Activated CD4-positive, alpha-beta T cell treated with anti-CD3 and anti-CD28 coated beads, Interleukin-2, amount 10 ng/mL, durations not matched to agents 24 days and 14 days (primary cell): ENCODE measurements around the gene MSS51. TPM values are rescaled to one million over a fixed set of nuclear protein-coding genes. Genes with fewer than 3 reads are reported as not detected.
"Not testable (repeated sequence)": the region's sequence is repeated elsewhere in the genome, so short reads cannot be mapped to it uniquely, and the experiment has no call there.

Experiments
- DNase-seq: peaks from one replicate; pipeline ENCODE4 v3.0.0; 2022
- H3K27ac Mint-ChIP-seq: one replicate; pipeline ENCODE4 v1.8.0; 2022; ENCODE audit warnings: mild to moderate bottlenecking, mixed read lengths
- H3K27me3 Mint-ChIP-seq: one replicate; pipeline ENCODE4 v1.8.0; 2022; ENCODE audit warnings: mixed read lengths
- H3K36me3 Mint-ChIP-seq: one replicate; pipeline ENCODE4 v1.8.0; 2022; ENCODE audit warnings: low read depth, mild to moderate bottlenecking, mixed read lengths
- H3K4me1 Mint-ChIP-seq: one replicate; pipeline ENCODE4 v1.8.0; 2021; ENCODE audit warnings: mixed read lengths
- H3K4me3 Mint-ChIP-seq: one replicate; pipeline ENCODE4 v1.8.0; 2022; ENCODE audit warnings: mild to moderate bottlenecking, moderate library complexity, mixed read lengths
- H3K9me3 Mint-ChIP-seq: one replicate; pipeline ENCODE4 v1.8.0; 2021; ENCODE audit warnings: mixed read lengths
- intact Hi-C: fragments of 100-400 bp; cut with micrococcal nuclease; formaldehyde crosslinking; loops from one replicate; pipeline ENCODE4 v1.15.1; 2023
- total RNA-seq: library from RNA; stranded (reverse); gene quantifications from 2 replicates; pipeline ENCODE4 v1.2.3, GENCODE V29; 2022

Gene MSS51
- total RNA-seq, 1 donor from 2014 or later = 2.5 TPM

DNA sequence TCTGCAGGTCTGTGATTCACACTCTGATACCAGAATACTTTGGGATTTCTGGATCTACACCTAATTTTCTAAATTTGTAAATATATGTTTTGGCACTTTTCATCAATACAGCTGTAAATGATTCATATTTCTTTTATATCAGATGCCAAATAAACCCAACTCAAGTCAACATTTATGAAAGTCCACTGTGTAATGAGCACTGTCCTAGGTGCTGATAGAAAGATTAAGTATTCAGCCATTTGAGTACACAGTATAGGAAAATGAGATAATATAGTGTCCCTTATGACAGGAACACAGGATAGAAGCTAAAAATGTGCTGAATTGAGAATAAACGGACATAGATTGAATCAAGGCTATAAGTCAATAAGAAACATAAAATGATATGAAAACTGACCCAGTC, 25.9 kb downstream of the MSS51 start:
- intact Hi-C loops = no loop called here
- Mint-ChIP-seq H3K4me3 (no peak overlapping the region), H3K27me3 (no peaks in the 10 kb centered on the region), H3K27ac (no peak overlapping the region), H3K9me3 (peaks cover 4% of the 10 kb centered on the region), H3K36me3 (peaks cover 40% of the 10 kb centered on the region), H3K4me1 (peaks cover 28% of the 10 kb centered on the region)
- DNase-seq = no peak

DNA sequence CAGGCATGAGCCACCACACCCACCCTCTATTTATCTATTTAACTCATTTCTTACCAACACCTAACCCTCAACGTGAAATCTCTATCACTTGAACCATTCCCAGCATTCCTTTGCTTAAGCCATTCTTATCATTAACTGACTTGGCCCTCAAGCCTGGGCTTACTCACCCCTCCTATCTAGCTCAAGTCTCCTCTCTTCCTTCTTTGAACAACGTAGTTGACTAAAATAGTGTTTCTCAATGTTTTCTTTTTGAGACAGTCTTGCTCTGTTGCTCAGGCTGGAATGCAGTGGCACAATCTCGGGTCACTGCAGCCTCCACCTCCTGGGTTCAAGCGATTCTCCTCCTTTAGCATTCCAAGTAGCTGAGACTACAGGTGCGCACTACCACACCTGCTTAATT, 26.5 kb downstream of the MSS51 start:
- peaks cover 4% of the 10 kb centered on the region for H3K9me3 Mint-ChIP-seq
- H3K4me1 Mint-ChIP-seq = peaks cover 26% of the 10 kb centered on the region
- H3K36me3 Mint-ChIP-seq = peaks cover 40% of the 10 kb centered on the region

DNA sequence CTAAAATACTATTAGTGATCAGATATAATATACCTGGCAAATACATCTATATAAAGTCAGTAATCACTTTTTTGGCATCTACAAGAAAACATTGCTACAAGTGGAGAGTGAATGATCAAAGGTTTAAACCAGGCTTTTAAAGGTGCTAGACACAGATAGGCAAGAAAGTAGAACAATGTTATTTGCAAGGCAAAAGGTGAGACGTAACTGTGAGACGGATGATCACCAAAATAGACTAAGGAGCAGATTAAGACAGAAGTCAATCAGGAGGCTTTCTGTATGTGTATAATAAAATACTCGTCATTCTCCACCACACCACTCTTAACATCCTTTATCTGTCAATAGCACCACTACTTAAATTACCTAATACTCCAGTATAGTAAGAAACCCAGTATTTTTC, 27.8 kb downstream of the MSS51 start:
- H3K4me3 Mint-ChIP-seq = no peak overlapping the region
- H3K4me1 Mint-ChIP-seq = peaks cover 22% of the 10 kb centered on the region
- no peak overlapping the region for H3K27ac Mint-ChIP-seq
- no peak for DNase-seq
- H3K27me3 Mint-ChIP-seq = no peaks in the 10 kb centered on the region
- no peaks in the 10 kb centered on the region for H3K9me3 Mint-ChIP-seq
- peaks cover 38% of the 10 kb centered on the region for H3K36me3 Mint-ChIP-seq
- intact Hi-C loops = no loop called here

More for the DNA sequence above, 26.5 kb downstream of the MSS51 start:
- DNase-seq = no peak
- intact Hi-C loops = no loop called here
- Mint-ChIP-seq H3K4me3 (no peak overlapping the region), H3K27ac (no peak overlapping the region), H3K27me3 (no peaks in the 10 kb centered on the region)

DNA sequence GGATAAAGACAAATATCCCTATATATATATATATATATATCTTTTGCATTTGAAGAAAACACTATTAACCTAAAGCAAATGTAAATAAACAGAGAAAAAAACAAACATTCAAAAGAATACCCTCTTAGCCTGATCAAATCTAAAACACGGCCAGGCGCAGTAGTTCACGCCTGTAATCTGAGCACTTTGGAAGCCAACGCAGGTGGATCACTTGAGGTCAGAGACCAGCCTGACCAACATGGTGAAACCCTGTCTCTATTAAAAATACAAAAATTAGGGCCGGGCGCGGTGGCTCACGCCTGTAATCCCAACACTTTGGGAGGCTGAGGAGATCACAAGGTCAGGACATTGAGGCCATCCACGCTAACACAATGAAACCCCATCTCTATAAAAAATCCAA, 28.7 kb downstream of the MSS51 start:
- intact Hi-C loops = no loop called here
- DNase-seq = no peak
- H3K36me3 Mint-ChIP-seq = peaks cover 35% of the 10 kb centered on the region
- H3K9me3 Mint-ChIP-seq = no peaks in the 10 kb centered on the region
- peaks cover 20% of the 10 kb centered on the region for H3K4me1 Mint-ChIP-seq
- H3K27me3 Mint-ChIP-seq = no peaks in the 10 kb centered on the region
- H3K27ac Mint-ChIP-seq = no peak overlapping the region
- no peak overlapping the region for H3K4me3 Mint-ChIP-seq

DNA sequence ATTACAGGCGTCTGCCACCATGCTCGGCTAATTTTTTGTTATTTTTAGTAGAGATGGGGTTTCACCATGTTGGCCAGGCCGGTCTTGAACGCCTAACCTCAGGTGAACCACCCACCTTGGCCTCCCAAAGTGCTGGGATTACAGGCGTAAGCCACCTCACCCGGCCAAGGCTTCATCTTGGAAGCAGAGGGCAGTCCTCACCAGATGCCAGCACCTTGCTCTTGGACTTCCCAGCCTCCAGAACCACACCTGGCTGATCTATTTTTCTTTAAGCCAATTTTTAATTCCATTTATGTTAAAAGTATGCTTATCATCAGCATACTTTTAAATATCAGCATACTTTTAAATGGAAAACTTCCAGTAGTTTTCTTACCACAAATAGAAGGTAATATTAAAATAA, 31.7 kb downstream of the MSS51 start:
- Mint-ChIP-seq H3K27ac (no peak overlapping the region), H3K36me3 (peaks cover 29% of the 10 kb centered on the region), H3K27me3 (no peaks in the 10 kb centered on the region), H3K4me1 (peaks cover 2% of the 10 kb centered on the region), H3K9me3 (no peaks in the 10 kb centered on the region), H3K4me3 (no peak overlapping the region)
- intact Hi-C loops = no loop called here
- DNase-seq = no peak

GRCh38 chr10:73399063-73399462, 34.3 kb downstream of the MSS51 start:
- intact Hi-C loops = no loop called here
- no peak overlapping the region for H3K27ac Mint-ChIP-seq
- no peak overlapping the region for H3K4me3 Mint-ChIP-seq
- peaks cover 2% of the 10 kb centered on the region for H3K4me1 Mint-ChIP-seq
- peaks cover 43% of the 10 kb centered on the region for H3K36me3 Mint-ChIP-seq
- H3K9me3 Mint-ChIP-seq = no peaks in the 10 kb centered on the region
- DNase-seq = no peak
- H3K27me3 Mint-ChIP-seq = no peaks in the 10 kb centered on the region

GRCh38 chr10:73398024-73398423, 35.3 kb downstream of the MSS51 start:
- H3K36me3 Mint-ChIP-seq = peaks cover 50% of the 10 kb centered on the region

GRCh38 chr10:73394325-73394724, 39.0 kb downstream of the MSS51 start:
- H3K27me3 Mint-ChIP-seq, H3K9me3 Mint-ChIP-seq, DNase-seq, H3K4me1 Mint-ChIP-seq, H3K4me3 Mint-ChIP-seq, H3K27ac Mint-ChIP-seq, intact Hi-C loops: not testable (repeated sequence)
- peaks cover 64% of the 10 kb centered on the region for H3K36me3 Mint-ChIP-seq

More at GRCh38 chr10:73398024-73398423, 35.3 kb downstream of the MSS51 start:
- Mint-ChIP-seq H3K27me3 (no peaks in the 10 kb centered on the region), H3K4me1 (peaks cover 3% of the 10 kb centered on the region), H3K4me3 (no peak overlapping the region), H3K9me3 (no peaks in the 10 kb centered on the region), H3K27ac (no peak overlapping the region)
- DNase-seq = no peak
- intact Hi-C loops = no loop called here

- Mint-ChIP-seq H3K4me3 (no peak overlapping the region), H3K4me1 (peaks cover 3% of the 10 kb centered on the region), H3K27ac (no peak overlapping the region), H3K36me3 (peaks cover 62% of the 10 kb centered on the region), H3K27me3 (no peaks in the 10 kb centered on the region), H3K9me3 (no peaks in the 10 kb centered on the region)
- DNase-seq = no peak
- intact Hi-C loops = no loop called here
Measured at GRCh38 chr10:73388228-73388627, 45.1 kb downstream of the MSS51 start.

DNA sequence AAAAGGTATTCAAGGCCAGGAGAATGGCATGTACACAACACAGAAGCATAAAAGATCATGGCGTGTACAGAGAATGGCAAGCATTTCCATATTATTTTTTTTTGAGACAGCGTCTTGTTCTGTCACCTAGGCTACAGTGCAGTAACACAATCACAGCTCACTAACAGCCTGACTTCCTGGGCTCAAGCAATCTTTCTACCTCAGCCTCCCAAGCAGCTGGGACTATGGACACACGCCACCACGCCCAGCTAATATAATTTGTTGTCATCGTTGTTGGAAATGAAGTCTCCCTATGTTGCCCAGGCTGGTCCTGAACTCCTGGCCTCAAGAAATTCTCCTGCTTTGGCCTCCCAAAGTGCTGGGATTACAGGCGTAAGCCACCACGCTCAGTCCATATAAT, 46.8 kb downstream of the MSS51 start:
- intact Hi-C loops = no loop called here
- H3K9me3 Mint-ChIP-seq = no peaks in the 10 kb centered on the region
- H3K4me3 Mint-ChIP-seq = no peak overlapping the region
- no peak for DNase-seq
- H3K4me1 Mint-ChIP-seq = peaks cover 2% of the 10 kb centered on the region
- H3K27ac Mint-ChIP-seq = no peak overlapping the region
- H3K27me3 Mint-ChIP-seq = no peaks in the 10 kb centered on the region
- H3K36me3 Mint-ChIP-seq = peaks cover 58% of the 10 kb centered on the region

- Mint-ChIP-seq H3K27me3 (no peaks in the 10 kb centered on the region), H3K36me3 (peaks cover 46% of the 10 kb centered on the region), H3K9me3 (no peaks in the 10 kb centered on the region), H3K4me3 (peak overlapping the region; percentile 56), H3K4me1 (peaks cover 20% of the 10 kb centered on the region), H3K27ac (peak overlapping the region; percentile 88)
- intact Hi-C loops = no loop called here
- DNase-seq = peak; percentile 68
Measured at GRCh38 chr10:73379064-73379748, 54.2 kb downstream of the MSS51 start.

GRCh38 chr10:73376679-73377078, 56.7 kb downstream of the MSS51 start:
- Mint-ChIP-seq H3K4me3 (no peak overlapping the region), H3K27ac (no peak overlapping the region), H3K36me3 (peaks cover 47% of the 10 kb centered on the region), H3K9me3 (no peaks in the 10 kb centered on the region), H3K27me3 (no peaks in the 10 kb centered on the region), H3K4me1 (peaks cover 18% of the 10 kb centered on the region)
- DNase-seq = no peak
- intact Hi-C loops = no loop called here
